ENCODE measurements around the gene RARB.

Gene RARB

GRCh38 chr3:25420147-25420546 lies 7.9 kb upstream of the RARB start:
- no peak overlapping the region for H3K27ac ChIP-seq
- no peak for TF ChIP-seq ZFX (IDR thresholded peaks at IDR 0.05; ENCODE audit: borderline replicate concordance)
- TF ChIP-seq CTCF (IDR thresholded peaks at IDR 0.05) = no peak

GRCh38 chr3:25420885-25421284 lies 7.2 kb upstream of the RARB start:
- no peak overlapping the region for H3K27ac ChIP-seq

GRCh38 chr3:25421747-25422146 lies 6.3 kb upstream of the RARB start:
- no peak overlapping the region for H3K27ac ChIP-seq
- no peak for TF ChIP-seq ZFX (IDR thresholded peaks at IDR 0.05; ENCODE audit: borderline replicate concordance)
- no peak for TF ChIP-seq CTCF (IDR thresholded peaks at IDR 0.05)

More at GRCh38 chr3:25420885-25421284, 7.2 kb upstream of the RARB start:
- TF ChIP-seq ZFX (IDR thresholded peaks at IDR 0.05; ENCODE audit: borderline replicate concordance) = no peak
- TF ChIP-seq CTCF (IDR thresholded peaks at IDR 0.05) = no peak

- no peak for TF ChIP-seq CTCF (IDR thresholded peaks at IDR 0.05)
- no peak for TF ChIP-seq ZFX (IDR thresholded peaks at IDR 0.05; ENCODE audit: borderline replicate concordance)
- no peak overlapping the region for H3K27ac ChIP-seq
These were observed 4.1 kb upstream of the RARB start for GRCh38 chr3:25423780-25424588.

GRCh38 chr3:25424614-25425013 lies 3.4 kb upstream of the RARB start:
- TF ChIP-seq CTCF (IDR thresholded peaks at IDR 0.05) (no peak), ZFX (IDR thresholded peaks at IDR 0.05; ENCODE audit: borderline replicate concordance) (no peak)
- no peak overlapping the region for H3K27ac ChIP-seq

GRCh38 chr3:25426408-25426807 lies 1.7 kb upstream of the RARB start:
- no peak for TF ChIP-seq CTCF (IDR thresholded peaks at IDR 0.05)
- no peak for TF ChIP-seq ZFX (IDR thresholded peaks at IDR 0.05; ENCODE audit: borderline replicate concordance)
- no peak overlapping the region for H3K27ac ChIP-seq

GRCh38 chr3:25427155-25427554 lies 908 bp upstream of the RARB start:
- TF ChIP-seq CTCF (IDR thresholded peaks at IDR 0.05) (no peak), ZFX (IDR thresholded peaks at IDR 0.05; ENCODE audit: borderline replicate concordance) (no peak)
- H3K27ac ChIP-seq = no peak overlapping the region

All from 22Rv1 (cell line).